HepG2 (cell line): ENCODE results near the gene POMGNT2. TPM values are rescaled to one million over a fixed set of nuclear protein-coding genes. Genes with fewer than 3 reads are reported as not detected.
A peak's percentile ranks its signal among the peaks of the same experiment; 100 is the strongest.

Source experiments
- ATAC-seq: fragments of 200-7000 bp; cut with Tn5 transposase; 3 replicates; pipeline ENCODE4 v1.9.1; 2020; ENCODE audit warnings: mild to moderate bottlenecking, moderate library complexity
- BruUV-seq: library from RNA; stranded (reverse); fragments of 400-500 nt; replicated peaks from 2 replicates; lab custom pipeline; 2021; lab: Mats Ljungman, UMichigan
- CTCF ChIA-PET: fragments of 300-600 bp; formaldehyde crosslinking; extraction: SDS; loops from one replicate; lab custom pipeline; 2021; ENCODE audit warnings: low total read pairs, inconsistent platforms, low intra/inter-chr PET ratio; lab: Yijun Ruan, JAX
- POLR2A ChIA-PET: fragments of 350-600 bp; sonication (Branson Sonifier 250); formaldehyde crosslinking; loops from one replicate; lab custom pipeline; 2020; ENCODE audit warnings: antibody characterized with exemption, inconsistent platforms; lab: Yijun Ruan, JAX
- DNase-seq: peaks from one replicate; pipeline ENCODE4 v3.0.0-alpha.2; 2015; ENCODE audit warnings: low spot score
- FAIRE-seq: peaks from 3 replicates; lab custom pipeline; 2011; peaks lifted over from hg19 to GRCh38; lab: Jason Lieb, UNC
- H2AFZ ChIP-seq: one replicate; pipeline ENCODE4 v1.6.1; 2011; ENCODE audit warnings: low read length, inconsistent platforms
- H3K27ac ChIP-seq: fragments of 300-600 bp; 3 replicates; pipeline ENCODE4 v1.8.0; 2011; ENCODE audit warnings: mixed run types, mild to moderate bottlenecking, mixed read lengths, low read length, inconsistent platforms; ENCODE audit not compliant: insufficient read depth; ENCODE audit errors: extremely low read length
- H3K27me3 ChIP-seq, 2 experiments: fragments of 200-600 bp in 1 of 2; 2 replicates in 1 of 2; 3 replicates in 1 of 2; pipeline versions ENCODE4 v1.6.0 to v1.8.0; 2011; ENCODE audit warnings: low read length in 2 of 2, mild to moderate bottlenecking in 2 of 2, moderate library complexity in 2 of 2, inconsistent platforms in 1 of 2; ENCODE audit not compliant: insufficient read depth in 2 of 2, control insufficient read depth in 1 of 2
- H3K36me3 ChIP-seq, 2 experiments: fragments of 200-600 bp in 1 of 2; replicated peaks in 1 of 2; 2 replicates in 1 of 2; 3 replicates in 1 of 2; pipeline versions ENCODE4 v1.5.1 to v1.8.0; 2011; ENCODE audit warnings: low read length in 2 of 2, inconsistent platforms in 1 of 2; ENCODE audit not compliant: insufficient read depth in 2 of 2, control insufficient read depth in 1 of 2
- H3K4me1 ChIP-seq: 2 replicates; pipeline ENCODE4 v1.5.1; 2012; ENCODE audit warnings: low read length, inconsistent platforms; ENCODE audit not compliant: insufficient read depth
- H3K4me2 ChIP-seq: 2 replicates; pipeline ENCODE4 v1.6.0; 2011; ENCODE audit warnings: low read depth, low read length, inconsistent platforms
- H3K4me3 ChIP-seq, 3 experiments: fragments of 200-600 bp in 1 of 3; sonication (generic), shearing (Covaris generic) in 1 of 3; replicated peaks in 1 of 3; 2 replicates each; pipeline ENCODE4 v1.5.1; 2011 to 2016; ENCODE audit warnings: low read length in 3 of 3, inconsistent platforms in 2 of 3, low read depth in 2 of 3, mild to moderate bottlenecking in 2 of 3, control low read depth in 1 of 3, mixed read lengths in 1 of 3; ENCODE audit not compliant: insufficient read depth in 1 of 3
- H3K79me2 ChIP-seq: one replicate; pipeline ENCODE4 v1.6.1; 2011; ENCODE audit warnings: low read length, inconsistent platforms; ENCODE audit not compliant: insufficient read depth
- H3K9ac ChIP-seq: 2 replicates; pipeline ENCODE4 v1.6.0; 2011; ENCODE audit warnings: mild to moderate bottlenecking, low read depth, low read length, inconsistent platforms; ENCODE audit not compliant: insufficient read depth
- H3K9me3 ChIP-seq: 2 replicates; pipeline ENCODE4 v1.5.1; 2012; ENCODE audit warnings: mild to moderate bottlenecking, low read length
- H4K20me1 ChIP-seq: 2 replicates; pipeline ENCODE4 v1.6.0; 2011; ENCODE audit warnings: inconsistent platforms, mild to moderate bottlenecking, low read length, moderate library complexity; ENCODE audit not compliant: insufficient read depth
- CAMTA2 ChIP-seq: sonication (generic); formaldehyde crosslinking; IDR thresholded peaks from 2 replicates; pipeline ENCODE4 v1.4.0; 2020; ENCODE audit warnings: mild to moderate bottlenecking, missing genetic modification reagents, borderline replicate concordance
- TBP ChIP-seq: sonication (generic); formaldehyde crosslinking; IDR thresholded peaks from 2 replicates; pipeline ENCODE4 v1.5.0; 2020; ENCODE audit warnings: missing genetic modification reagents
- ZNF101 ChIP-seq: sonication (generic); formaldehyde crosslinking; IDR thresholded peaks from 2 replicates; pipeline ENCODE4 v1.4.0; 2020; ENCODE audit warnings: mild to moderate bottlenecking, low read depth, missing genetic modification reagents, borderline replicate concordance
- ZXDC ChIP-seq: sonication (generic); formaldehyde crosslinking; IDR thresholded peaks from 2 replicates; pipeline ENCODE4 v1.5.0; 2020; ENCODE audit warnings: mild to moderate bottlenecking, missing genetic modification reagents
- WGBS: methylation state at CpG from one replicate; pipeline ENCODE4 v1.1.6; 2017; ENCODE audit warnings: low lambda C conversion rate; 5-methylcytosine and 5-hydroxymethylcytosine counted together
- in situ Hi-C: cut with HindIII; loops from 2 replicates; pipeline ENCODE4 v1.10.0; 2017; ENCODE audit warnings: low pct_unique_long_range_greater_than_20kb; ENCODE audit not compliant: extremely low pct_ligation_motif_present
- intact Hi-C: fragments of 100-400 bp; cut with micrococcal nuclease; formaldehyde crosslinking; loops from one replicate; pipeline ENCODE4 v1.10.0; 2022; ENCODE audit not compliant: unreplicated experiment
- polyA plus RNA-seq, 8 experiments: library from polyadenylated mRNA; depleted of rRNA in 3 of 8; stranded (reverse) in 7 of 8; unstranded in 1 of 8; fragments of >200 nt; fragmentation: Illumina TruSeq in 4 of 8; extraction: Trizol in 4 of 8; gene quantifications; 2 replicates each; pipeline versions ENCODE4 v1.2.1 to v1.2.3, GENCODE V29; 2011 to 2016; ENCODE audit warnings: low read depth in 4 of 8, missing spikeins in 1 of 8, mixed read lengths in 1 of 8; ENCODE audit not compliant: insufficient read depth in 1 of 8
- total RNA-seq, 5 experiments: library from RNA; depleted of rRNA; stranded (reverse); fragments of >200 nt; fragmentation: Illumina TruSeq; extraction: Trizol; gene quantifications; 2 replicates each; pipeline ENCODE4 v1.2.3, GENCODE V29; 2016; ENCODE audit warnings: low read depth in 1 of 5

Gene POMGNT2
- total and polyA plus RNA-seq, 2 of the 13 experiments (the other 11 are each of a cell fraction or from before 2014, with no cell fraction given): 10.5 to 12.4 TPM

- TF ChIP-seq ZXDC (CRISPR knock-in tag) (no peak), CAMTA2 (CRISPR knock-in tag) (no peak)
Observed at GRCh38 chr3:43086460-43087165, 19.3 kb downstream of the POMGNT2 start (continued).

GRCh38 chr3:43082457-43082856 lies 23.4 kb downstream of the POMGNT2 start:
- no peaks in the 10 kb centered on the region for H3K9me3 ChIP-seq
- ATAC-seq: no peak
- H3K27me3 ChIP-seq: no peaks in the 10 kb centered on the region
- ChIA-PET POLR2A (no interaction called here), CTCF (no interaction called here)
- no peak overlapping the region for H3K4me2 ChIP-seq
- WGBS: 95% methylated on average over 2 of the region's 2 CpGs
- intact Hi-C loops: no loop called here
- H3K4me3 ChIP-seq: no peak overlapping the region
- DNase-seq: no peak
- no peak overlapping the region for H3K9ac ChIP-seq
- H3K79me2 ChIP-seq: no peaks in the 10 kb centered on the region
- in situ Hi-C loops: no loop called here
- TF ChIP-seq ZNF101 (CRISPR knock-in tag) (peak; percentile 98; the same call in 1 of the 2 replicates), TBP (no peak)
- no peaks in the 10 kb centered on the region for H4K20me1 ChIP-seq
- H3K27ac ChIP-seq: no peak overlapping the region
- FAIRE-seq: no peak
- H2AFZ ChIP-seq: no peak overlapping the region
- H3K4me1 ChIP-seq: no peaks in the 10 kb centered on the region
- no TSS peak for BruUV-seq
- H3K36me3 ChIP-seq: peaks cover 5 to 13% of the 10 kb centered on the region in 2 experiments; a peak in 3 of 5 replicates
